SU-DHL-6 (cell line): ENCODE results near the gene EFHB.

Source experiments
- CTCF ChIP-seq: fragments of 200-600 bp; sonication (generic); IDR thresholded peaks from one replicate; pipeline ENCODE4 v1.5.1; 2017; ENCODE audit warnings: antibody characterized with exemption, mild to moderate bottlenecking, low read length, moderate library complexity; ENCODE audit not compliant: insufficient read depth, poor library complexity, severe bottlenecking
- EZH2phosphoT487 ChIP-seq: fragments of 200-600 bp; sonication (generic), shearing (Covaris generic); conservative IDR thresholded peaks from 2 replicates; pipeline ENCODE4 v1.6.1; 2018; ENCODE audit warnings: mild to moderate bottlenecking, antibody characterized with exemption, low read length, moderate library complexity, mixed read lengths

- TF ChIP-seq CTCF (no peak), EZH2phosphoT487 (no peak)
Observed at GRCh38 chr3:19903649-19904048, 30.4 kb downstream of the EFHB start.
